HepG2 (cell line): ENCODE measurements around the gene IFT52. TPM values are rescaled to one million over a fixed set of nuclear protein-coding genes. Genes with fewer than 3 reads are reported as not detected.
A peak's percentile ranks its signal among the peaks of the same experiment; 100 is the strongest.

Experiments used
- CREB1 ChIP-seq, 2 experiments: fragments of 450-650 bp in 1 of 2; IDR thresholded peaks; 2 replicates each; pipeline ENCODE4 v1.6.1; 2016 to 2017; ENCODE audit warnings: control low read depth in 1 of 2, mild to moderate bottlenecking in 1 of 2, missing compliant biosample characterization in 1 of 2, missing genetic modification characterization in 1 of 2
- DNMT1 ChIP-seq: sonication (generic); formaldehyde crosslinking; IDR thresholded peaks from 2 replicates; pipeline ENCODE4 v1.5.1; 2020; ENCODE audit warnings: mild to moderate bottlenecking, missing genetic modification reagents
- FOXC1 ChIP-seq: sonication (generic); formaldehyde crosslinking; IDR thresholded peaks from 2 replicates; pipeline ENCODE4 v1.8.0; 2022; ENCODE audit warnings: mild to moderate bottlenecking, missing genetic modification reagents, borderline replicate concordance
- HNRNPK ChIP-seq: fragments of 200-400 bp; formaldehyde crosslinking; IDR thresholded peaks from 2 replicates; pipeline ENCODE4 v1.6.1; 2018; ENCODE audit warnings: low read length, low read depth, moderate library complexity, mild to moderate bottlenecking; ENCODE audit not compliant: poor library complexity, severe bottlenecking
- HOXA5 ChIP-seq: sonication (generic); formaldehyde crosslinking; IDR thresholded peaks from 2 replicates; pipeline ENCODE4 v1.4.0; 2020; ENCODE audit warnings: missing genetic modification reagents
- HOXA7 ChIP-seq: sonication (generic); formaldehyde crosslinking; IDR thresholded peaks from 2 replicates; pipeline ENCODE4 v1.8.1; 2022; ENCODE audit warnings: mild to moderate bottlenecking, missing genetic modification reagents, moderate library complexity
- KLF16 ChIP-seq, 2 experiments: sonication (generic) in 1 of 2; formaldehyde crosslinking in 1 of 2; IDR thresholded peaks; 2 replicates each; pipeline versions ENCODE4 v1.6.1 to v1.8.0; 2016 to 2023; ENCODE audit warnings: missing genetic modification reagents in 2 of 2, missing compliant biosample characterization in 1 of 2
- NAIF1 ChIP-seq: sonication (generic); formaldehyde crosslinking; IDR thresholded peaks from 2 replicates; pipeline ENCODE4 v1.5.0; 2020; ENCODE audit warnings: mild to moderate bottlenecking, missing genetic modification reagents, borderline replicate concordance
- NONO ChIP-seq, 2 experiments: fragments of 450-650 bp in 1 of 2; sonication (generic) in 1 of 2; formaldehyde crosslinking in 1 of 2; IDR thresholded peaks in 1 of 2; conservative IDR thresholded peaks in 1 of 2; 2 replicates each; pipeline versions ENCODE4 v1.6.1 to v1.8.0; 2017 to 2022; ENCODE audit warnings: mild to moderate bottlenecking in 1 of 2, missing genetic modification reagents in 1 of 2, moderate library complexity in 1 of 2
- PAXIP1 ChIP-seq: sonication (generic); formaldehyde crosslinking; conservative IDR thresholded peaks from 2 replicates; pipeline ENCODE4 v1.4.0; 2020; ENCODE audit warnings: mild to moderate bottlenecking, missing genetic modification reagents, moderate library complexity
- PLRG1 ChIP-seq: fragments of 450-650 bp; conservative IDR thresholded peaks from 2 replicates; pipeline ENCODE4 v1.6.1; 2016
- SMARCC2 ChIP-seq: fragments of 450-650 bp; IDR thresholded peaks from 2 replicates; pipeline ENCODE4 v1.6.1; 2017; ENCODE audit warnings: antibody characterized with exemption, mild to moderate bottlenecking
- SRSF1 ChIP-seq: fragments of 200-400 bp; formaldehyde crosslinking; optimal IDR thresholded peaks from 2 replicates; pipeline ENCODE3; 2017; ENCODE audit warnings: mild to moderate bottlenecking, low read depth, low read length, moderate library complexity
- SRY ChIP-seq: sonication (generic); formaldehyde crosslinking; IDR thresholded peaks from 2 replicates; pipeline ENCODE4 v1.8.0; 2022; ENCODE audit warnings: mild to moderate bottlenecking, missing genetic modification reagents
- TAF15 ChIP-seq: fragments of 200-400 bp; formaldehyde crosslinking; IDR thresholded peaks from one replicate; pipeline ENCODE4 v1.6.1; 2018; ENCODE audit warnings: mild to moderate bottlenecking, low read depth, low read length; ENCODE audit not compliant: poor library complexity, severe bottlenecking
- TBX3 ChIP-seq: fragments of 450-650 bp; IDR thresholded peaks from 2 replicates; pipeline ENCODE4 v1.6.1; 2017; ENCODE audit warnings: antibody characterized with exemption, mild to moderate bottlenecking, inconsistent platforms, borderline replicate concordance
- TFDP1 ChIP-seq: IDR thresholded peaks from 2 replicates; pipeline ENCODE4 v1.6.1; 2016; ENCODE audit warnings: missing compliant biosample characterization, missing genetic modification reagents, borderline replicate concordance
- ZKSCAN1 ChIP-seq: fragments of 150-350 bp; IDR thresholded peaks from 2 replicates; pipeline ENCODE4 v1.6.1; 2014; ENCODE audit warnings: low read length
- ZNF20 ChIP-seq: sonication (generic); formaldehyde crosslinking; IDR thresholded peaks from 2 replicates; pipeline ENCODE4 v1.4.0; 2020; ENCODE audit warnings: mild to moderate bottlenecking, moderate library complexity, missing genetic modification reagents
- ZNF24 ChIP-seq: fragments of 450-650 bp; IDR thresholded peaks from 2 replicates; pipeline ENCODE4 v1.6.1; 2017; ENCODE audit warnings: antibody characterized with exemption, mild to moderate bottlenecking
- ZNF335 ChIP-seq: sonication (generic); formaldehyde crosslinking; IDR thresholded peaks from 2 replicates; pipeline ENCODE4 v1.4.0; 2020; ENCODE audit warnings: missing genetic modification reagents
- ZNF501 ChIP-seq: sonication (generic); formaldehyde crosslinking; IDR thresholded peaks from 2 replicates; pipeline ENCODE4 v1.5.1; 2020; ENCODE audit warnings: mild to moderate bottlenecking, moderate library complexity, missing genetic modification reagents
- ZNF503 ChIP-seq: sonication (generic); formaldehyde crosslinking; IDR thresholded peaks from 2 replicates; pipeline ENCODE4 v1.4.0; 2020; ENCODE audit warnings: missing genetic modification reagents
- ZNF615 ChIP-seq: sonication (generic); formaldehyde crosslinking; IDR thresholded peaks from 2 replicates; pipeline ENCODE4 v1.5.0; 2020; ENCODE audit warnings: mild to moderate bottlenecking, missing genetic modification reagents, borderline replicate concordance
- ZNF724P ChIP-seq: sonication (generic); formaldehyde crosslinking; IDR thresholded peaks from 2 replicates; pipeline ENCODE4 v1.8.0; 2022; ENCODE audit warnings: missing genetic modification reagents, borderline replicate concordance
- polyA plus RNA-seq, 8 experiments: library from polyadenylated mRNA; depleted of rRNA in 3 of 8; stranded (reverse) in 7 of 8; unstranded in 1 of 8; fragments of >200 nt; fragmentation: Illumina TruSeq in 4 of 8; extraction: Trizol in 4 of 8; gene quantifications; 2 replicates each; pipeline versions ENCODE4 v1.2.1 to v1.2.3, GENCODE V29; 2011 to 2016; ENCODE audit warnings: low read depth in 4 of 8, missing spikeins in 1 of 8, mixed read lengths in 1 of 8; ENCODE audit not compliant: insufficient read depth in 1 of 8
- total RNA-seq, 5 experiments: library from RNA; depleted of rRNA; stranded (reverse); fragments of >200 nt; fragmentation: Illumina TruSeq; extraction: Trizol; gene quantifications; 2 replicates each; pipeline ENCODE4 v1.2.3, GENCODE V29; 2016; ENCODE audit warnings: low read depth in 1 of 5

Gene IFT52
- total and polyA plus RNA-seq, 2 of the 13 experiments (the other 11 are each of a cell fraction or from before 2014, with no cell fraction given) = 48.0 to 64.0 TPM

GRCh38 chr20:43583982-43584432, 6.7 kb upstream of the IFT52 start (continued):
- TF ChIP-seq PAXIP1 (CRISPR knock-in tag) (no peak; the same call in 1 of the 2 replicates), SRSF1 (no peak), NONO (IDR thresholded peaks at IDR 0.05) (no peak), NONO (CRISPR knock-in tag; conservative IDR thresholded peaks at IDR 0.05) (no peak; the same call in none of the 2 replicates), KLF16 (CRISPR knock-in tag; IDR thresholded peaks at IDR 0.05) (peak in 1 of 2 experiments; percentile 44; a peak in 1 of 4 replicates), TAF15 (no peak), FOXC1 (CRISPR knock-in tag) (no peak), CREB1 (IDR thresholded peaks at IDR 0.05) (no peak), CREB1 (CRISPR knock-in tag; IDR thresholded peaks at IDR 0.05) (no peak), TFDP1 (no peak), TBX3 (no peak), ZNF335 (CRISPR knock-in tag) (no peak), ZKSCAN1 (no peak), ZNF615 (CRISPR knock-in tag) (no peak), PLRG1 (no peak), SMARCC2 (no peak), HOXA7 (CRISPR knock-in tag) (no peak), ZNF724P (CRISPR knock-in tag) (no peak), NAIF1 (no peak), HOXA5 (CRISPR knock-in tag) (no peak), HNRNPK (no peak), DNMT1 (no peak), ZNF503 (no peak), SRY (CRISPR knock-in tag) (no peak), ZNF24 (no peak), ZNF501 (CRISPR knock-in tag) (0 out of 2 replicates have a peak, but pooled peaks have one; percentile 8), ZNF20 (CRISPR knock-in tag) (no peak)
